K562 (cell line): ENCODE results near the gene HNMT. TPM values are rescaled to one million over a fixed set of nuclear protein-coding genes. Genes with fewer than 3 reads are reported as not detected.

Source experiments
- GABPB2 ChIP-seq: fragments of 250-450 bp; sonication (Bioruptor Pico); conservative IDR thresholded peaks from 2 replicates; pipeline ENCODE4 v1.5.1; 2021; ENCODE audit warnings: mild to moderate bottlenecking
- GATA2 ChIP-seq: sonication (generic); formaldehyde crosslinking; IDR thresholded peaks from 2 replicates; pipeline ENCODE4 v1.4.0; 2020; ENCODE audit warnings: mild to moderate bottlenecking, missing genetic modification reagents
- RAD21 ChIP-seq, 2 experiments: fragments of 250-450 bp in 1 of 2; fragments of 450-650 bp in 1 of 2; sonication (Bioruptor Pico) in 1 of 2; formaldehyde crosslinking in 1 of 2; IDR thresholded peaks in 1 of 2; conservative IDR thresholded peaks in 1 of 2; 2 replicates each; pipeline versions ENCODE4 v1.4.0 to v1.8.0; 2020 to 2022; ENCODE audit warnings: mild to moderate bottlenecking in 2 of 2, moderate library complexity in 1 of 2
- RBM25 ChIP-seq: fragments of 200-400 bp; formaldehyde crosslinking; IDR thresholded peaks from 2 replicates; pipeline ENCODE4 v1.6.1; 2018; ENCODE audit warnings: low read length, low read depth, moderate library complexity; ENCODE audit not compliant: severe bottlenecking
- RBM34 ChIP-seq: fragments of 200-400 bp; formaldehyde crosslinking; IDR thresholded peaks from 2 replicates; pipeline ENCODE4 v1.6.1; 2018; ENCODE audit warnings: low read length, borderline replicate concordance; ENCODE audit not compliant: insufficient read depth
- ZFPM2 ChIP-seq: fragments of 250-450 bp; sonication (Bioruptor Pico); IDR thresholded peaks from 2 replicates; pipeline ENCODE4 v1.5.1; 2022; ENCODE audit warnings: mild to moderate bottlenecking
- ZNF184 ChIP-seq: sonication (generic); formaldehyde crosslinking; IDR thresholded peaks from 2 replicates; pipeline ENCODE4 v1.5.0; 2020; ENCODE audit warnings: missing genetic modification reagents
- ZNF699 ChIP-seq: fragments of 250-450 bp; sonication (Bioruptor Pico); IDR thresholded peaks from 2 replicates; pipeline ENCODE4 v1.8.0; 2021; ENCODE audit warnings: mild to moderate bottlenecking, moderate library complexity; ENCODE audit not compliant: insufficient replicate concordance
- polyA plus RNA-seq, 8 experiments: library from polyadenylated mRNA; depleted of rRNA in 4 of 8; stranded (reverse) in 5 of 8; unstranded in 3 of 8; fragments of >200 nt; fragmentation: Nextera tagmentation in 2 of 8; fragmentation: Illumina TruSeq in 1 of 8; extraction: Ambion mirVana in 2 of 8; extraction: Trizol in 1 of 8; gene quantifications; 2 replicates each; pipeline versions ENCODE4 v1.2.1 to v1.2.3, GENCODE V29; 2011 to 2014; ENCODE audit warnings: inconsistent platforms in 1 of 8, missing spikeins in 1 of 8
- total RNA-seq, 7 experiments: library from RNA; depleted of rRNA in 6 of 7; stranded (reverse); fragments of >200 nt in 6 of 7; fragmentation: Illumina TruSeq in 2 of 7; extraction: Trizol in 2 of 7; gene quantifications; 2 replicates each; pipeline versions ENCODE4 v1.2.1 to v1.2.3, GENCODE V29; 2011 to 2021; ENCODE audit warnings: low replicate concordance in 1 of 7
- TF ChIP-seq, protein P1 (sequence below): fragments of 450-650 bp; formaldehyde crosslinking; IDR thresholded peaks from 2 replicates; pipeline ENCODE4 v1.4.0; 2020; ENCODE audit warnings: mild to moderate bottlenecking
- TF ChIP-seq, protein P2 (sequence below): sonication (generic); formaldehyde crosslinking; IDR thresholded peaks from 2 replicates; pipeline ENCODE4 v1.8.0; 2023; ENCODE audit warnings: mild to moderate bottlenecking, missing genetic modification reagents

The HNMT gene
- total and polyA plus RNA-seq, 9 of the 15 experiments (the other 6 are each of a cell fraction or from before 2014, with no cell fraction given) = 3.1 to 10.9 (median 5.3) TPM

DNA sequence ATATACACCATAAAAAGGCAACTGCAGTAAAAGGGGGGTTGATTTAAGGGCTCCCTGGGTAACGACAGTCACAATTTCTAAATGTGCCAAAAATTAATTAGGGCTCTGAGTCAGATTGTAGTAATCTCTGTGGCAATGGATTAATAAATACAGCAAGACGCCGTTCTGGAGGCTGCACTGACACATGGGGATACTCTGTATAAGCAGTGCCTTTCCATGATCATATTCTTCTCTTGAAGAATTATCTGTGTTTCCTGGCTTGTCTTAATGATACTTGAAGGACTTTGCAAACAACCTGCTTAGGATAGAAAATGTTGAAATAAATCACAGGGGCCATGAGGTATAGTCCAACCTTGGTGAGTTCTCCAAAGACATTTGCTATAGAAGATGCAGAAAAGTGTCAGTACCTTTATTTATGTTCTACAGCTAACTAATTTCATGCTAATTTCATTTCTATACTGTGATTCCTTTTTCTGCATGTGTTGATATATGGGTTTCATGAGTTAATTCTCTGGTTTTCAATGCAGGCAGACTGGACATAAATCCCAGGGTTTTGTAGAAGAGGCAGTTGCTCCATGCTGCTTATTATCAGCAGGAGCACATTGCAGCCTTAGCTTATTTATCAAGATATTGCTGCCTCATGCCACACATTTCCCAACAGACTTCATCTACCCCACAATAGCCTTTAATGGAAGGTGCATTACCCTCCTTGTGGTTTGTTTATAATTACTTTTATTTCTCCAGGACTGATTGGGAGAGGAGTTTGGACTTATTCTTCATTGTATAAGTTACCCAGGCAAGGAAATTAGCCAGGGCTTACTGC lies 54.8 kb downstream of the HNMT start (continued):
- TF ChIP-seq GABPB2 (CRISPR knock-in tag) (no peak), ZFPM2 (no peak), RAD21 (CRISPR knock-in tag; conservative IDR thresholded peaks at IDR 0.05 in 1 of 2, IDR thresholded peaks at IDR 0.05 in 1 of 2) (0 out of 4 replicates have a peak, but pooled peaks of 1 of the 2 experiments have one; percentile 12), ZNF699 (CRISPR knock-in tag) (no peak), RBM25 (no peak), ZNF184 (CRISPR knock-in tag) (no peak), RBM34 (no peak), GATA2 (peak; percentile 41; the same call in 1 of the 2 replicates)
- TF ChIP-seq, protein P1, sequence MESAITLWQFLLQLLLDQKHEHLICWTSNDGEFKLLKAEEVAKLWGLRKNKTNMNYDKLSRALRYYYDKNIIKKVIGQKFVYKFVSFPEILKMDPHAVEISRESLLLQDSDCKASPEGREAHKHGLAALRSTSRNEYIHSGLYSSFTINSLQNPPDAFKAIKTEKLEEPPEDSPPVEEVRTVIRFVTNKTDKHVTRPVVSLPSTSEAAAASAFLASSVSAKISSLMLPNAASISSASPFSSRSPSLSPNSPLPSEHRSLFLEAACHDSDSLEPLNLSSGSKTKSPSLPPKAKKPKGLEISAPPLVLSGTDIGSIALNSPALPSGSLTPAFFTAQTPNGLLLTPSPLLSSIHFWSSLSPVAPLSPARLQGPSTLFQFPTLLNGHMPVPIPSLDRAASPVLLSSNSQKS (CRISPR knock-in tag) = no peak
- TF ChIP-seq, protein P2, sequence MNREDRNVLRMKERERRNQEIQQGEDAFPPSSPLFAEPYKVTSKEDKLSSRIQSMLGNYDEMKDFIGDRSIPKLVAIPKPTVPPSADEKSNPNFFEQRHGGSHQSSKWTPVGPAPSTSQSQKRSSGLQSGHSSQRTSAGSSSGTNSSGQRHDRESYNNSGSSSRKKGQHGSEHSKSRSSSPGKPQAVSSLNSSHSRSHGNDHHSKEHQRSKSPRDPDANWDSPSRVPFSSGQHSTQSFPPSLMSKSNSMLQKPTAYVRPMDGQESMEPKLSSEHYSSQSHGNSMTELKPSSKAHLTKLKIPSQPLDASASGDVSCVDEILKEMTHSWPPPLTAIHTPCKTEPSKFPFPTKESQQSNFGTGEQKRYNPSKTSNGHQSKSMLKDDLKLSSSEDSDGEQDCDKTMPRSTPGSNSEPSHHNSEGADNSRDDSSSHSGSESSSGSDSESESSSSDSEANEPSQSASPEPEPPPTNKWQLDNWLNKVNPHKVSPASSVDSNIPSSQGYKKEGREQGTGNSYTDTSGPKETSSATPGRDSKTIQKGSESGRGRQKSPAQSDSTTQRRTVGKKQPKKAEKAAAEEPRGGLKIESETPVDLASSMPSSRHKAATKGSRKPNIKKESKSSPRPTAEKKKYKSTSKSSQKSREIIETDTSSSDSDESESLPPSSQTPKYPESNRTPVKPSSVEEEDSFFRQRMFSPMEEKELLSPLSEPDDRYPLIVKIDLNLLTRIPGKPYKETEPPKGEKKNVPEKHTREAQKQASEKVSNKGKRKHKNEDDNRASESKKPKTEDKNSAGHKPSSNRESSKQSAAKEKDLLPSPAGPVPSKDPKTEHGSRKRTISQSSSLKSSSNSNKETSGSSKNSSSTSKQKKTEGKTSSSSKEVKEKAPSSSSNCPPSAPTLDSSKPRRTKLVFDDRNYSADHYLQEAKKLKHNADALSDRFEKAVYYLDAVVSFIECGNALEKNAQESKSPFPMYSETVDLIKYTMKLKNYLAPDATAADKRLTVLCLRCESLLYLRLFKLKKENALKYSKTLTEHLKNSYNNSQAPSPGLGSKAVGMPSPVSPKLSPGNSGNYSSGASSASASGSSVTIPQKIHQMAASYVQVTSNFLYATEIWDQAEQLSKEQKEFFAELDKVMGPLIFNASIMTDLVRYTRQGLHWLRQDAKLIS = no peak
